Breast epithelium (tissue), 3 donors: ENCODE measurements around the gene ADGRV1.

Experiments used
- POLR2A ChIP-seq: fragments of 450-650 bp; IDR thresholded peaks from one replicate; pipeline ENCODE4 v1.6.1; 2016; ENCODE audit warnings: antibody characterized with exemption, mild to moderate bottlenecking, moderate library complexity
- POLR2AphosphoS5 ChIP-seq, 3 donors: sonication (generic); formaldehyde crosslinking; IDR thresholded peaks; one replicate each; pipeline ENCODE4 v1.6.1; 2017; ENCODE audit warnings: antibody characterized with exemption in 3 of 3
- TF ChIP-seq, protein P1 (sequence below), 3 donors: fragments of 450-650 bp; IDR thresholded peaks; one replicate each; pipeline ENCODE4 v1.5.1; 2016 to 2017; ENCODE audit warnings: antibody characterized with exemption in 3 of 3, mild to moderate bottlenecking in 3 of 3, moderate library complexity in 3 of 3

DNA sequence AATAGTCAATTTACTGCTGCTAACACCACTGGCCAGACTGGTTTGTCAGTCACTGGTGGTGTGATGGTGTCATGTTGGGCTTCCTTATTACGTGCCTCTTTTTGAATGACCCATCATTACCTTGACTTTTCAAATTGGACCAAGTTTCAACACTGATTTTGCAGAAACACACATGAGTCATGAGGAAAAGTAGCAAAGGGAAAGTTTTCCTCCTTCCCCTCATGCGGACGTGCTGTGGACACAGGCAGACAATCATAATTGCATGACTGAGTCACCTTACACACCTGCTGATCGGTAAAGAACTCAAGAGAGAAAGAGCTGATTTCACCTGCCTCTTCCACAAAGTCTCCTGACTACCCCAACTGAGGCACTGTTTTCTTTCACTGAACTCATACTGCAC is 500.0 kb downstream of the ADGRV1 start:
- TF ChIP-seq, protein P1, sequence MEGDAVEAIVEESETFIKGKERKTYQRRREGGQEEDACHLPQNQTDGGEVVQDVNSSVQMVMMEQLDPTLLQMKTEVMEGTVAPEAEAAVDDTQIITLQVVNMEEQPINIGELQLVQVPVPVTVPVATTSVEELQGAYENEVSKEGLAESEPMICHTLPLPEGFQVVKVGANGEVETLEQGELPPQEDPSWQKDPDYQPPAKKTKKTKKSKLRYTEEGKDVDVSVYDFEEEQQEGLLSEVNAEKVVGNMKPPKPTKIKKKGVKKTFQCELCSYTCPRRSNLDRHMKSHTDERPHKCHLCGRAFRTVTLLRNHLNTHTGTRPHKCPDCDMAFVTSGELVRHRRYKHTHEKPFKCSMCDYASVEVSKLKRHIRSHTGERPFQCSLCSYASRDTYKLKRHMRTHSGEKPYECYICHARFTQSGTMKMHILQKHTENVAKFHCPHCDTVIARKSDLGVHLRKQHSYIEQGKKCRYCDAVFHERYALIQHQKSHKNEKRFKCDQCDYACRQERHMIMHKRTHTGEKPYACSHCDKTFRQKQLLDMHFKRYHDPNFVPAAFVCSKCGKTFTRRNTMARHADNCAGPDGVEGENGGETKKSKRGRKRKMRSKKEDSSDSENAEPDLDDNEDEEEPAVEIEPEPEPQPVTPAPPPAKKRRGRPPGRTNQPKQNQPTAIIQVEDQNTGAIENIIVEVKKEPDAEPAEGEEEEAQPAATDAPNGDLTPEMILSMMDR (IDR thresholded peaks at IDR 0.05): no peak
- TF ChIP-seq POLR2AphosphoS5 (IDR thresholded peaks at IDR 0.05) (no peak), POLR2A (no peak)
